C4-2B (cell line): ENCODE measurements around the gene JAGN1.

Experiments used
- H3K27ac ChIP-seq: fragments of 450-650 bp; 2 replicates; pipeline ENCODE4 v1.5.1; 2017
- ZFX ChIP-seq: fragments of 450-650 bp; IDR thresholded peaks from 2 replicates; pipeline ENCODE4 v1.6.1; 2017
- TF ChIP-seq, protein P1 (sequence below): fragments of 450-650 bp; conservative IDR thresholded peaks from 2 replicates; pipeline ENCODE4 v1.5.1; 2017; ENCODE audit warnings: mild to moderate bottlenecking

JAGN1 gene

DNA sequence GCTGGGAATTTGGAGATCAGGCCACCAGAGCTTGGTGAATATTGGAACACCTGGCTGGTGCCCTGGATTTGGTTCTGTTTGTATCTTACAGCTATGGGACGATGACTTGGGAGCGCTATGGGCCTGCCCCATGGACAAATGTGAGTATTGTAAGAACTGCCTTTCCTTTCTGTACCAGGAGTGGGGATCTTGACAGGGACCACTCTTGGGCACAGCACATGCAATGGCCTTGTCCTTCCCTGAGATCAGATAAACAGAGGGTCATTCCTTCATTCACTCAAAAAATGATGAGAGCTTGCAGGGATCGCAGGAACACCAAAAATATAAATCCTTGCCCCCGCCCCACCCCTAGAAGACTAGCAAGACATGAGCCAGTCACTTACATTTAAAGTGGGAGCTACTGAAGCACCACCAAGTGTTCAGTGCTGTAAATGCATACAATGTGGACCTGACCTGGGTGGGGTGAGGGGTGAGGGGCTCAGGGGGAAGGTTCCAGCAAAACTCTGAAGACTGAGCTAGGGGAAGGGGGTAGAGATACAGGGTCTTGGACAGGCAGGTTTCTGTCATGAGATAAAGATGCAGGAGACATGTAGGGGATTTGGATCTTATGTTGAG, 40.5 kb downstream of the JAGN1 start:
- TF ChIP-seq ZFX, result no peak
- TF ChIP-seq, protein P1, sequence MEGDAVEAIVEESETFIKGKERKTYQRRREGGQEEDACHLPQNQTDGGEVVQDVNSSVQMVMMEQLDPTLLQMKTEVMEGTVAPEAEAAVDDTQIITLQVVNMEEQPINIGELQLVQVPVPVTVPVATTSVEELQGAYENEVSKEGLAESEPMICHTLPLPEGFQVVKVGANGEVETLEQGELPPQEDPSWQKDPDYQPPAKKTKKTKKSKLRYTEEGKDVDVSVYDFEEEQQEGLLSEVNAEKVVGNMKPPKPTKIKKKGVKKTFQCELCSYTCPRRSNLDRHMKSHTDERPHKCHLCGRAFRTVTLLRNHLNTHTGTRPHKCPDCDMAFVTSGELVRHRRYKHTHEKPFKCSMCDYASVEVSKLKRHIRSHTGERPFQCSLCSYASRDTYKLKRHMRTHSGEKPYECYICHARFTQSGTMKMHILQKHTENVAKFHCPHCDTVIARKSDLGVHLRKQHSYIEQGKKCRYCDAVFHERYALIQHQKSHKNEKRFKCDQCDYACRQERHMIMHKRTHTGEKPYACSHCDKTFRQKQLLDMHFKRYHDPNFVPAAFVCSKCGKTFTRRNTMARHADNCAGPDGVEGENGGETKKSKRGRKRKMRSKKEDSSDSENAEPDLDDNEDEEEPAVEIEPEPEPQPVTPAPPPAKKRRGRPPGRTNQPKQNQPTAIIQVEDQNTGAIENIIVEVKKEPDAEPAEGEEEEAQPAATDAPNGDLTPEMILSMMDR, result no peak; the same call in 1 of the 2 replicates
- H3K27ac ChIP-seq, result no peak overlapping the region

DNA sequence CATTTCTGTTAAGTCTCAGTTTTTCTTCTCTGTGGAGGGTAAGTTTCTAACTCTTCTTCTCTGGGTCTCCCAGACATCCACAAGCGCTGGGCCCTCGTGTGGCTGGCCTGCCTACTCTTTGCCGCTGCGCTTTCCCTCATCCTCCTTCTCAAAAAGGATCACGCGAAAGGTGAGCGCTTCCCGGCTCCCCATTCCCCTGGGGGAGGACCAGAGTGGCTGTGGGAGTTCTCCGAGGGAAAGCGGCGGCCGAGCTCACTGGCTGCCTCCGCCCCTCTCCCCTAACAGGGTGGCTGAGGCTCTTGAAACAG, 42.1 kb downstream of the JAGN1 start:
- H3K27ac ChIP-seq, result peak overlapping the region; percentile 82
- no peak for TF ChIP-seq ZFX
- TF ChIP-seq, protein P1, result no peak

DNA sequence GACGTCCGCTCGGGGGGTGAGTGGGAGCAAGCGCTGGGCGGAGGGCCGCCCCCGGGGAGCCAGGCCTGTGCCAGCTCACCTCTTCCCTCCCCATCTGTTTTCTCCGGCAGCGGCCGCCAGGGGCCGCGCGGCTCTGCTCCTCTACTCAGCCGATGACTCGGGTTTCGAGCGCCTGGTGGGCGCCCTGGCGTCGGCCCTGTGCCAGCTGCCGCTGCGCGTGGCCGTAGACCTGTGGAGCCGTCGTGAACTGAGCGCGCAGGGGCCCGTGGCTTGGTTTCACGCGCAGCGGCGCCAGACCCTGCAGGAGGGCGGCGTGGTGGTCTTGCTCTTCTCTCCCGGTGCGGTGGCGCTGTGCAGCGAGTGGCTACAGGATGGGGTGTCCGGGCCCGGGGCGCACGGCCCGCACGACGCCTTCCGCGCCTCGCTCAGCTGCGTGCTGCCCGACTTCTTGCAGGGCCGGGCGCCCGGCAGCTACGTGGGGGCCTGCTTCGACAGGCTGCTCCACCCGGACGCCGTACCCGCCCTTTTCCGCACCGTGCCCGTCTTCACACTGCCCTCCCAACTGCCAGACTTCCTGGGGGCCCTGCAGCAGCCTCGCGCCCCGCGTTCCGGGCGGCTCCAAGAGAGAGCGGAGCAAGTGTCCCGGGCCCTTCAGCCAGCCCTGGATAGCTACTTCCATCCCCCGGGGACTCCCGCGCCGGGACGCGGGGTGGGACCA, 42.6 kb downstream of the JAGN1 start:
- peak overlapping the region; percentile 82 for H3K27ac ChIP-seq
- TF ChIP-seq, protein P1, result peak; percentile 89
- peak; percentile 41; the same call in 1 of the 2 replicates for TF ChIP-seq ZFX

DNA sequence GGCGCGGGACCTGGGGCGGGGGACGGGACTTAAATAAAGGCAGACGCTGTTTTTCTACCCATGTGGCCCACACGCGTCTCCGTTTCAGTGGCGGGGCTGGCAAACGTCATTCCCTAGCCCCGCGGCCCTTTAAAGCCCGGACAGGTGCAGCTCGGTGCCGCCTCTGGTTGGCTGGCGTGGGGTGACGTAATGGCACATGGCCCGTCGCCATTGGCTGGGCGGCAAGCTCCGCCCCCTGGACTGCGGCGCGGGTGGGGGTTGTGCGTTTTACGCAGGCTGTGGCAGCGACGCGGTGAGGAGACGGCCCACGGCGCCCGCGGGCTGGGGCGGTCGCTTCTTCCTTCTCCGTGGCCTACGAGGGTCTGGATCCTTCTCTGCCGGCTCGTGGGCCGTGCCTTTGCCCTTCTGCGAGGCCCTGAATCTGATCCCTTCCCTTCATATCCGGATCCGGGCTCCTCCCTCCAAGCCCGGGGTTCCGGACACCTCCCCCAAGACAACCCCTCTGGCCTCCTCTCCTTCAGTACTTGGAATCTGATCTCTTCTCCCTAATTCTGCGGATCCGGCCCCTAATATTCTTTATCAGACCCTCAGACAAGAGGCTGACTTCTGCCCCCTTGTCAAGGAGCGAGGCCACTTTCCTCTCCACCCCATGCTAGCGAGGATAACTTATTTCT, 43.3 kb downstream of the JAGN1 start, which contains the start of gene CRELD1:
CRELD1 (plus strand) TSS at position 274 of the 674 bp plus-strand sequence. CDS start 605 bp downstream, outside the sequence.
- peak within 1 kb of the TSS; percentile 82 for H3K27ac ChIP-seq
- TF ChIP-seq ZFX, result no peak
- TF ChIP-seq, protein P1, result no peak

DNA sequence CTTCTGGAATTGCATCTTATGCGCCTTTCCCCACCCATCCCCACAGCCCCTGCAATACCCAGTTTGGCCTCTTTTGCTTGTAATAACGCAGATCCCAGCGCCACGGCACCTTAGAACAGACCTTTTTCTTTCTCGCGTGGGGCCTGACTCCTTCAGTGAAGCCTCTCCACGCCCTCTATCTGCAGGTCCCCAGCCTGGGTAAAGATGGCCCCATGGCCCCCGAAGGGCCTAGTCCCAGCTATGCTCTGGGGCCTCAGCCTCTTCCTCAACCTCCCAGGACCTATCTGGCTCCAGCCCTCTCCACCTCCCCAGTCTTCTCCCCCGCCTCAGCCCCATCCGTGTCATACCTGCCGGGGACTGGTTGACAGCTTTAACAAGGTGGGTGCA, 43.8 kb downstream of the JAGN1 start:
- peak overlapping the region; percentile 82 for H3K27ac ChIP-seq
- TF ChIP-seq, protein P1, result peak; percentile 12; the same call in 1 of the 2 replicates
- TF ChIP-seq ZFX, result no peak

DNA sequence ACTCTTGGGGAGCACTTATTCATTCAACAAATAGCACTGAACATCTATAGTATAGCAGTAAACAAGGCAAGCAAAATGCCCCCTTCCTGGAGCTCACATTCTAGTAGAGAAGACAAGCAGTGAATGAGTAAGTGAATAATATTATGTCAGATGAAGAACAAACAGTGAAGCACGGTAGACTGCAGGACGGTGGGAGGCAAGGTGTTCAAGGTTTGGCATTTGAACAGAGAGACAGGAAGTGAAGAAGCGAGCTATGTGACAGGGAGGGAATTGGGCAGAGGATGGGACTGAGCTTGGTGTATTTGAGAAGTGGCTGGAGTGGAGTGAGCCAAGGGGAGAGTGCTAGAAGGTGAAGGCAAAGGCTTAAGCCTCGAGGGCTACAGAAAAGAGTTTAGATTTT, 44.6 kb downstream of the JAGN1 start:
- TF ChIP-seq, protein P1, result no peak
- no peak for TF ChIP-seq ZFX

DNA sequence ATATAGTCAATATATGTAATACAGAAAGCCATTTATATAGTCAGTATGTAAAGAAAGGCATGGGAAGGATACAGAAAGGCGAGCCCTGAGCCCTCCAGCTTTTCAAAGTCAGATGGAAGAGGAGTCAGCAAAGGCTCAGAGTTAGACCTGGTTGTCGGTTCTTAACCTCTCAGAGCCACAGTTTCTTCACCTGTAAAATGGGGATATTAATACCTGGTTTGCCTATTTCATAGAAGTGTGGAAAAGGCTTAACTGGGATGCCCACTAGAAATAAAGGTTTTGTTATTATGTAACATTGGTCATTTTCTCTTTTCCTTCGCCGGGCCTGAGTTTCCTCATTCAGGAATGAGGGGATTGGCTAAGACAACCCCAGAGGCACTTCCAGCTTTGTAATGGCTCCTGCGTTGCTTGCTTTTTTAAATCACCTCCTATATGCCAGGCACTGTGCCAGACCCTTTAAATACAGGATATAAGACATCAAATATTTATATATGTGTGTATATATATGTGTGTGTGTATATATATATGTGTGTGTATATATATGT, 45.6 kb downstream of the JAGN1 start:
- no peak overlapping the region for H3K27ac ChIP-seq
- TF ChIP-seq, protein P1, result no peak
- no peak for TF ChIP-seq ZFX

More for the DNA sequence above, 44.6 kb downstream of the JAGN1 start:
- H3K27ac ChIP-seq, result no peak overlapping the region
